ENCODE measurements around the gene DSG1. TPM values are rescaled to one million over a fixed set of nuclear protein-coding genes. Genes with fewer than 3 reads are reported as not detected.
"Not testable (repeated sequence)": the region's sequence is repeated elsewhere in the genome, so short reads cannot be mapped to it uniquely, and the experiment has no call there.

The DSG1 gene
- total RNA-seq (not detected), polyA plus RNA-seq (not detected), total RNA-seq (0 to 0.06 (median 0) reads per million in 6 experiments)

DNA sequence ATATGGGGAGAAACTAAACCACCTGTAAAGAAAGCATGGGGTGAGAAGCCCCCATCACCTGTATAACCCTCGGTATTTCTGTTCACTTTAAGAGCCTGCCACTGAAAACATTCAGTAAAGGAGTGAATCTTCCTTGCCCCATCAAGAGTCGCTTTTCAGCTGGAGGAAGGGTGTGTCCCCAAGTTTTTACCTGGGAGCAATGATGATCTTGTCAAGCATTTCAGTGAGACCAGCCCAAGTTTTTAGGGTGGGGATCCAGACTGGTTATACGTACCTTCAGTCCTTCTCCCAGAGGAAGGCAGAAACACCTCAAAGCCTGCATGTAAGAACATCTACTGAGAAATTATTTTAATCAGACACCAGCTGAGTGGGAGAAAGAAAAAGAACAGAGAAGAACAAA is at the start of gene DSG1:
TSS of gene DSG1 (plus strand) at position 301 of the 400 bp plus-strand sequence. CDS start 141 bp downstream, outside the sequence.
- no peaks in the 10 kb centered on the region for H3K27me3 Mint-ChIP-seq
- no peaks in the 10 kb centered on the region for H3K4me1 Mint-ChIP-seq
- peaks cover 0 to 3% (median 0%) of the 10 kb centered on the region in 9 donors for H3K9me3 Mint-ChIP-seq
- ATAC-seq: no peak
- H3K27ac Mint-ChIP-seq: no peak within 1 kb of the TSS
- DNase-seq: no peak
- H3K4me3 Mint-ChIP-seq: no peak within 1 kb of the TSS
- H3K36me3 Mint-ChIP-seq: no peaks in the 10 kb centered on the region
- POLR2A ChIA-PET: no interaction called here

DNA sequence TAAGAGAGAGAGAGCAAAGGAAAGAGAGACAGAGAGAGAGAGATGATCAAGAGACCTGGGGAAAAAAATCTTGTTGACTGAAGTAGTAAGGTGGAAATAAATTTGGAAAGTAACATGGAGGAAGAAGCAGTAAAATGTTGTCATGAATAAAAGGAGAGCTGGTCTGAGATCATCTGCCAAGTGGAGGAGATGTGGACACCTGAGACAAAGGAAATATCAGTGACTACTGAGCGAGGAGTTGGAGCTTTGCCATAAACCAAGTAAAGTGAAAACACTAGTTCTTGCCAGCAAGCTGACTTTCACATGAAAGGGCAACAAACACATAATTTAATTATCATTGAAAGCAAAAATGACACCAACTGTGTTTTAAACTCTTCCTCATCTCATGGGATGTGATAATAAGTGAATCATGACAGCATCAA is 49.0 kb upstream of the DSG1 start:
- POLR2A ChIA-PET: no interaction called here
- Mint-ChIP-seq H3K36me3 (no peaks in the 10 kb centered on the region), H3K4me3 (no peak overlapping the region), H3K27me3 (no peaks in the 10 kb centered on the region), H3K4me1 (peaks cover 0 to 4% (median 1%) of the 10 kb centered on the region in 4 donors), H3K27ac (peak overlapping the region in 1 of 10 donors; percentile 2), H3K9me3 (peaks cover 0 to 5% (median 0%) of the 10 kb centered on the region in 9 donors)
- ATAC-seq (no peak), DNase-seq (no peak)

DNA sequence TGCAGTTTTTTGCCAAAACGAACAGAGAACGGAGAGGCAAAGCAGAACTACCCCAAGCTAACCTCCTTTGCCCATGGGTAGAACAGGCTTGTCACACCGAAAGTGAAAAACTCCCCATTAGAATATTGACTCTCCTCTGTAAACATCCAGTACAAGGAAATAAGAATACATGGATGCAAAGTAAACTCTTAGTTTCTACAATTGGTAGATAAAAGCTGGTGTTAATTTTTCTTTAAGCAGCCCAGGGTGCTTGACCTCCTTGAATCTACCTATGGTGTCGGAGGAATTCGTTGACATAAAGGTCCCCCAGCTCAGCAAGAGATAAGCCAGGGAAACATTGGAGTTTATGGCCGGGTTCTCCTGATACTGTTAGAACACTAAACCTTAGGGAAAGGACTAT is 48.4 kb upstream of the DSG1 start:
- POLR2A ChIA-PET: no interaction called here
- no peak overlapping the region for H3K4me3 Mint-ChIP-seq

DNA sequence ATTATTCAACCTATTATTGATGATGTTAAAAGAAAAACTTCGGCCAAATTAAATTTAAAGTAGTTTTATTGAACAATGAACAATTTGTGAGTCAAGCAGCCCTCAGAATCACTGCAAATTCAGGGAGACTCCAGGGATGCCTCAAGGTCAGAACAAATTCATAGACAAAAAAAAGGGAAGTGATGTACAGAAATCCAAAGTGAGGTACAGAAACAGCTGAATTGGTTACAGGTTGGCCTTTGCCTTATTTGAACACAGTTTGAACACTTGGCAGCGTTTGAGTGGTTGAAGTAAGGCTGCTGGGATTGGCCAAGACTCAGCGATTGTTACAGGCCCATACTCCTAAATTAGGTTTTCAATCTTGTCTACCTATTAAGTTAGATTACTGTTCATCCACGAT is 47.4 kb upstream of the DSG1 start:
- ATAC-seq: no peak
- Mint-ChIP-seq H3K36me3 (no peaks in the 10 kb centered on the region), H3K4me3 (no peak overlapping the region), H3K4me1 (peaks cover 0 to 4% (median 1%) of the 10 kb centered on the region in 4 donors), H3K9me3 (peaks cover 0 to 5% (median 0%) of the 10 kb centered on the region in 9 donors), H3K27me3 (no peaks in the 10 kb centered on the region), H3K27ac (no peak overlapping the region)
- DNase-seq: no peak
- POLR2A ChIA-PET: no interaction called here

More for the DNA sequence above, 48.4 kb upstream of the DSG1 start:
- Mint-ChIP-seq H3K27ac (no peak overlapping the region), H3K4me1 (peaks cover 0 to 4% (median 1%) of the 10 kb centered on the region in 4 donors), H3K36me3 (no peaks in the 10 kb centered on the region), H3K27me3 (no peaks in the 10 kb centered on the region), H3K9me3 (peaks cover 0 to 5% (median 0%) of the 10 kb centered on the region in 9 donors)
- DNase-seq (no peak), ATAC-seq (no peak)

DNA sequence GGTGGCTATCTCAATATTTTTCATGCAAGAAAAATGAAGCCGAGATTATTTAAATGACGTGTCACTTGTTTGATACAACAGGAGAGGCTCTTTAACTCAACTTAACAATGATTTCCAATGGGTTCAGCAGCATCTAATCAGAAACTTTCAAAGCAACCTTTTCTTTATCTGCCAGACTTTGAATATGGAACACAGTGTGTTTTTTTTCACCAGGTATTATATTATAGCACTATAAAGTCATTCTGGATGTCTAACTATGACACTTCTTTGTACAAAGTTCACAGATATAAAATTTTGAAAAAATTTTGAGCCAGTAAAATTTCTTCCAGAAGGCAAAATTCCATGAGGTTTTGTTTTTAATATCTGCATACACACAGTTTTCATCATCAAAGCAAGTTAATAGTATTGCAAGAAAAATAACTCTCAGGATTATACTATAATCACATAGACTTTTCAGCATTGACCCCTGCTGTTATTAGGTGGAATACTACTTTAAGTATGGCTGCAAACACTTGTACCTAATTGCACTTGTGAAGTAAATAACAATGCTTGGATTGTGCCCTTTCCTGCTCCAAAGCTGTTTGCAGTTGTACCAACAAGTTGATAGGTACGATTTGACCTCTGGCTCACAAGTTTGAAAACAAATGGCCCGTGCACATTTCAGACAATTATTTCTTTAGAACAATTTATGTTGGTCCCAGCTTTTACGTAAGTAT is 44.0 kb upstream of the DSG1 start:
- peaks cover 0 to under 1% (median 0%) of the 10 kb centered on the region in 4 donors for H3K4me1 Mint-ChIP-seq
- no peaks in the 10 kb centered on the region for H3K36me3 Mint-ChIP-seq

DNA sequence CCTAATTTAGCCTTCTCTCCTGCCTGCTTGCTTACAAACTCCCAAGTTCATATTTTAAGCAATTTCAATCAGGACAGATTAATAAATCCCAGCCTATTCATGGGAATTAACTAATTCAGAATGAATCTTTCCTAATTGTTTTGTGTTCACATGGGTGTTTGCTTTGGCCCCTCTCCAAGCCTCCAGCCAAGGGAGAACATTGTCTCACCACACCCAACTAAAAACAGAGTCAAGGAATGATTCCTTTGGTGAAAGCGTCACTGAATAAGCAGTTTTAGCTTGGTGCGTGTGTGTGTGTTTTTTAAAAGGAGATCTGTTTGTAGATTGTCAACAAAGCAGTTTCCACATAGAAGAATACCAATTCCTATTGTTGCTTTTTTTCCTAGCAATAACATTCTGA is 43.0 kb upstream of the DSG1 start:
- Mint-ChIP-seq H3K4me1 (no peaks in the 10 kb centered on the region), H3K27me3 (no peaks in the 10 kb centered on the region), H3K27ac (no peak overlapping the region), H3K9me3 (no peaks in the 10 kb centered on the region), H3K36me3 (no peaks in the 10 kb centered on the region), H3K4me3 (no peak overlapping the region)
- POLR2A ChIA-PET: no interaction called here
- ATAC-seq (no peak), DNase-seq (no peak)

More for the DNA sequence above, 44.0 kb upstream of the DSG1 start:
- H3K9me3 Mint-ChIP-seq: no peaks in the 10 kb centered on the region
- H3K27ac Mint-ChIP-seq: no peak overlapping the region
- no peak overlapping the region for H3K4me3 Mint-ChIP-seq
- POLR2A ChIA-PET: no interaction called here
- DNase-seq: no peak
- ATAC-seq: no peak
- H3K27me3 Mint-ChIP-seq: no peaks in the 10 kb centered on the region

DNA sequence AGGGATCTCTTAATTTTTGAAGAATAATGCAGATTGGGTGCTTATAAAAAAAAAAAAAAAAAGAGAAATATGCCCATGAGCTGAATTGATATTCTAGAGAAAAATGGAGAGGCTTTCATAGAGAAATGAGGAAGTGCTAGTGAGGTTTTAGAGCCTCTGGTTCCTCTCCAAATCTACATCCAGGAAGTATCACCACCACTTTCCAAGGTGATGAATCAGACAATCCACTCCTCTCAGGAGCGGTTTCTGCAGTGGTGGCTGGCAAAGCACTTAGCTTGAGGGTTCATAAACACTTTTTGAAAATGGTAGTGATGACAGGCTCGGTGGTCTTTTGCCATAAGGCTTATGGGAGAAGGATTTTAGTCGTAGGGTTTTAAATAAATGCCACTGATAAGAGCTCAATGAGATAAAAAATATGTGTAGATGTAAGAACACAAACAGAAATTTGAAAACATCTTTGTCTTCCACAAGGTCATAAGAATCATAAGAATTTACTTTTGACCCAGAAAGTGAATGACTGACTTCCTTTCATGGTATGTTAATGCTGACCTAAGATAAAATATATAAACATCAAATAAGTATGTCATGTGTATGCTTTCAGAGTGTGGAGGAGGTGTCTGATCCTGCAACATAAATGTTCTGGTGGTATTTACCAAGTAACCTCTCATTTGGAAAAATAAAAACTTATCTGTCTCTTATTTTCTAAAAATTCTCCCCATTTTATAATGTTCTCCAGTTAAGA is 42.1 kb upstream of the DSG1 start:
- Mint-ChIP-seq H3K27ac (no peak overlapping the region), H3K4me3 (no peak overlapping the region), H3K36me3 (no peaks in the 10 kb centered on the region), H3K4me1 (no peaks in the 10 kb centered on the region), H3K9me3 (no peaks in the 10 kb centered on the region), H3K27me3 (no peaks in the 10 kb centered on the region)
- POLR2A ChIA-PET: no interaction called here
- ATAC-seq (no peak), DNase-seq (no peak)

DNA sequence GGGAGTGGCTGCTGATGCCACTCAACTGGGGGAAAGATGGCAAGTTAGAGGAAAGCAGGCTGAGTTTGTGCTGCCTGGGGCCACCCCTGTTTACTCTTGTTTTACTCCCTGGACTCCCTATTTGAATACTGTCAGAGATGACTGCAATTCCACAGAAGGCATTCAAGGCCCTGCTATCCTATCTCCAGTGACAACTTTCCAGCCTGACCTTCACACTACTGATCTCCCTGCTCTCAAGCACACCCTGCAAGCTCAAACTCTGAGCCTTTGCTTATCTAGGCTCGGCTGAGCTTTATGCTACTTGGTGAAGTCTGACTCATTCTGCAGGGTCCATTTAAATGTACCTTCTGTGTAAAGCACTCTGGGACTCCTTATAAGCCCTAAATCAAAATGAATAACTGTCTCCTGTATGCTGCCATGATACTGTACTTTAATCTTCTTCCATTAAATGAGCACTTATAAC is 39.3 kb upstream of the DSG1 start:
- no peak overlapping the region for H3K27ac Mint-ChIP-seq
- DNase-seq (no peak), ATAC-seq (no peak)
- peaks cover 0 to 6% (median 0%) of the 10 kb centered on the region in 9 donors for H3K9me3 Mint-ChIP-seq
- H3K4me1 Mint-ChIP-seq: no peaks in the 10 kb centered on the region
- no peaks in the 10 kb centered on the region for H3K27me3 Mint-ChIP-seq
- no peak overlapping the region for H3K4me3 Mint-ChIP-seq
- POLR2A ChIA-PET: no interaction called here
- no peaks in the 10 kb centered on the region for H3K36me3 Mint-ChIP-seq

DNA sequence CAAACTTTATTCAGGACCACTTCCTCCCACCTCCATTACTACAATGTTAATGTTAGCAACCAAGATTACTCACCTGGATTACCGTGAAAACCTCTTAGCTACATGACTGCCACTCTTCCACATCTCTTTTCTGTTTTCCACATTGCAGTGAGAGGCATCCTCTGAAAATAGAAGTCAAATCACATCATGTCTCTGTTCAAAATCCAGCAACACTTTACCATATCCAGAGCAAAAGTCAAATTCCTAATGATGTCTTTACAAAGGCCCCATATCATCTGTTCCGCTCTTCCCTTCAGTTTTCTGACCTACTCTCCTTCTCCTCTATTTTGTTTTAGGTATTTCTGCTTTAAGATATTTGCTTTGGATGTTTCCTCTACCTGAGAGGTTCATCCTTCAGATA is 37.5 kb upstream of the DSG1 start:
- ATAC-seq (no peak), DNase-seq (no peak)
- peaks cover 0 to 10% (median 4%) of the 10 kb centered on the region in 9 donors for H3K9me3 Mint-ChIP-seq
- H3K27ac Mint-ChIP-seq: no peak overlapping the region
- no peak overlapping the region for H3K4me3 Mint-ChIP-seq
- no peaks in the 10 kb centered on the region for H3K4me1 Mint-ChIP-seq
- H3K27me3 Mint-ChIP-seq: no peaks in the 10 kb centered on the region
- POLR2A ChIA-PET: no interaction called here
- peaks cover 0 to 2% (median 0%) of the 10 kb centered on the region in 3 donors for H3K36me3 Mint-ChIP-seq

DNA sequence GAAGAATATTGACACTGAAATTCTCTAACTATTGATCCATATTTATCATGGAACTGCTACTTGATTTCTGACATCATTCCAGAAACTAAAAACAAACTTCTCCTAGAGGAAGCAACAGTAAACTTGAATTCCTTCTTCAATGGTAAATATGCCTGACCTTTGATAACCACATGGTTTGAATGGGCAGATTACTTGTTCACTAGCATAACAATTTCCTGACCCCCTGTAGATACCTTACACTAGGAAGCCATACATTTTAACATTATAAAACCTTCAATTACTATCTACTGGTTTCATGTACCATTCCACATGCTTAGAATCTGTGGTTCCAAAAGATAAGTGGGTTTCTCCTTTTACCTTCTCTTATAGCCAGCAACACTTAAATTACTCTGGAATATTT is 36.5 kb upstream of the DSG1 start:
- Mint-ChIP-seq H3K4me1 (peaks cover 0 to 2% (median 0%) of the 10 kb centered on the region in 4 donors), H3K27ac (no peak overlapping the region), H3K36me3 (peaks cover 0 to 2% (median 0%) of the 10 kb centered on the region in 3 donors), H3K4me3 (no peak overlapping the region), H3K9me3 (peaks cover 2 to 16% (median 6%) of the 10 kb centered on the region in 9 donors), H3K27me3 (no peaks in the 10 kb centered on the region)
- no peak for ATAC-seq
- POLR2A ChIA-PET: no interaction called here
- DNase-seq: no peak

DNA sequence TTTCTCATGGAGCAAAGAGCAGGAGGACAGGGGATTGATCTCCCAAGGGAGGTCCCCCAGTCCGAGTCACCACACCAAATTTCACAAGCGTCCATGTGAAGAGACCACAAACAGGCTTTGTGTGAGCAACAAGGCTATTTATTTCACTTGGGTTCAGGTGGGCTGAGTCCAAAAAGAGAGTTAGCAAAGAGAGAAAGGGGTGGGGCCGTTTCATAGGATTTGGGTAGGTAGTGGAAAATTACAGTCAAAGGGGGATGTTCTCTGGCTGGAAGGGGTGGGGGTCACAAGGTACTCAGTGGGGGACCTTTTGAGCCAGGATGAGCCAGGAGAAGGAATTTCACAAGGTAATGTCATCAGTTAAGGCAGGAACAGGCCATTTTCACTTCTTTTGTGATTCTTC is 28.5 kb upstream of the DSG1 start:
- H3K9me3 Mint-ChIP-seq: peaks cover 17 to 74% (median 39%) of the 10 kb centered on the region in 9 donors

DNA sequence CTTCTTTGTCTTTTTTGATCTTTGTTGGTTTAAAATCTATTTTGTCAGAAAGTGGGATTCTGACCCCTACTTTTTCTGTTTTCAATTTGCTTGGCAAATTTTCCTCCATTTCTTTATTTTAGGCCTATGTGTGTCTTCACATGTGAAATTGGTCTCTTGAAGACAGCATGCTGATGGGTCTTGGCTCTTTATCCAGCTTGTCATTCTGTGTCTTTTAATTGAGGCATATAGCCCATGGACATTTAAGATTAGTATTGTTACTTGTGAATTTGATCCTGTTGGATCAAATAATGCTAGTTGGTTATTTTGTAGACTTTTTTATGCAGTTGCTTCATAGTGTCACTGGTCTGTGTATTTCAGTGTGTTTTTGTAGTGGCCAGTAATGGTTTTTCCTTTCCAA is 26.3 kb upstream of the DSG1 start:
- Mint-ChIP-seq H3K27me3 (peaks cover 0 to 9% (median 0%) of the 10 kb centered on the region in 5 donors), H3K4me1 (no peaks in the 10 kb centered on the region), H3K9me3 (peaks cover 15 to 59% (median 36%) of the 10 kb centered on the region in 9 donors), H3K36me3 (peaks cover 0 to 4% (median 1%) of the 10 kb centered on the region in 3 donors), H3K4me3 (no peak overlapping the region), H3K27ac (no peak overlapping the region)
- no peak for ATAC-seq
- POLR2A ChIA-PET: no interaction called here
- DNase-seq: no peak

More for the DNA sequence above, 28.5 kb upstream of the DSG1 start:
- ATAC-seq, H3K27ac Mint-ChIP-seq, POLR2A ChIA-PET, H3K27me3 Mint-ChIP-seq, H3K4me3 Mint-ChIP-seq, DNase-seq, H3K36me3 Mint-ChIP-seq, H3K4me1 Mint-ChIP-seq: not testable (repeated sequence)

DNA sequence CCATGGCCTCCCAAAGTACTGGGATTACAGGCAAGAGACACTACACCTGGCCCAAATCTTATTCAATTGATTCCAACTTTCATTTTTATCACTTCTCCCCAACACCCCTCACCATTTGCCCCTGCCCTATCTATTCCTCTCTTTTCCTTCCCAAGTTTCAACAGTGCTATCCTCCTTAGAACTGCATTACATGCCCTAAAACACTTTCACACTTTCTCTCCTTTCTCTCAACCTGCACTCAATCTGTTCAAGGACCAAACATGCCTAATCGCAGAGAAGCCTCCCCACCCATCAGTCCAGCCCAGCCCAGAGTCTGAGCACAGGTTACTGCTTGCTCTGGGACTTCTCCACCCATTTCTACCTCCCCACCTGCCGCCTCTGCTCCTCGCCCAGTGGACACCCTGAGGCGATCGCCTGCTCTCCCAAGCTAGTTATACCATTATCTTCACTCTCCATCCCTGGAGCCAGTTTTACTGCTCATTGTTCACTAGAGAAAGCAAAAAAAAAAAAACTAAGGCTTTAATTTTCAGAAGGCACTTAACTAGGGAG is 23.7 kb upstream of the DSG1 start:
- POLR2A ChIA-PET: no interaction called here
- Mint-ChIP-seq H3K4me3 (no peak overlapping the region), H3K9me3 (peaks cover 18 to 42% (median 26%) of the 10 kb centered on the region in 9 donors), H3K27ac (no peak overlapping the region), H3K27me3 (peaks cover 0 to 9% (median 0%) of the 10 kb centered on the region in 5 donors), H3K4me1 (no peaks in the 10 kb centered on the region), H3K36me3 (no peaks in the 10 kb centered on the region)
- ATAC-seq (no peak), DNase-seq (no peak)

All from naive thymus-derived CD8-positive, alpha-beta T cell (primary cell).